HG03025 (cell line): ENCODE measurements around the gene SOX6.
A peak's percentile ranks its signal among the peaks of the same experiment; 100 is the strongest.

ENCODE experiments used
- ATAC-seq: cut with Tn5 transposase; IDR thresholded peaks from one replicate; pipeline ENCODE4 v1.9.1; 2021; ENCODE audit warnings: mild to moderate bottlenecking, moderate library complexity; ENCODE audit not compliant: unreplicated experiment, low FRiP score

SOX6 gene

DNA sequence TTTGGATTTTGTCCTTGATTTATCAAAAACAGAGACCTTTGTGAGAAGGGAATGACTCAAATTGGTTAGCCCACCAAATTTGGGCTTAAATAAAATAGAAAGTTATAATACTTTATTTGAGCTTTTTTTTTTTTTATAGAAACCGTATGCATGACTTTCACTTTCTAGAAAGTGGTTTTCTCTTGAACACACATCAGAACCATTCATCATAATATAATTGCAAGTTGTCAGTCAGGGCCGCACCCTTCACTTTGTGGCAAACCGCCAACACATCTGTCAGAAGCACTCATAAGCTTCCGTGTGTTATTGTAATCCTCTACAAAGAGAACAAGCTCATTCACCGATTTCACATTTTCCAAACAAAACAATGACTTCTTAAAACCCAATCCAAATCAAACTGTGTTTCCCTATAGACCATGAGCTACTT is 76.1 kb downstream of the SOX6 start:
- no peak for ATAC-seq

DNA sequence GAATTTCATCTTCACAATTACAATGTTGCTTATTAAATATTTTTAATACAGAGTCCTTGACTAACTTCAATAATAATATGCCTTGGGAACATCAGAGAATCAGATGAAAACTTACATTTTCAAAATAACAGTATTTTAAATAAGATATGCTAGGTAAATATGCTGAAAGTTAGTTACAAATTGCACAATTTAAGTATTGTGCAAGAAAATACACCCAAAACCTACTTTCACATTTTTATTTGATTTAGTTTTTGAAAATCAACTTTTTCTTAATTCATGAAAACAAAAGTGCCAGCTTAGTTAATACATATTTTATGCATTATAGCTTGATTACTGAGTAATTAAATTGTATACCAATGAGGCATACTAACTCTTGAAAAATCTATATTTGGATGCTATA is 76.8 kb downstream of the SOX6 start:
- ATAC-seq = no peak

DNA sequence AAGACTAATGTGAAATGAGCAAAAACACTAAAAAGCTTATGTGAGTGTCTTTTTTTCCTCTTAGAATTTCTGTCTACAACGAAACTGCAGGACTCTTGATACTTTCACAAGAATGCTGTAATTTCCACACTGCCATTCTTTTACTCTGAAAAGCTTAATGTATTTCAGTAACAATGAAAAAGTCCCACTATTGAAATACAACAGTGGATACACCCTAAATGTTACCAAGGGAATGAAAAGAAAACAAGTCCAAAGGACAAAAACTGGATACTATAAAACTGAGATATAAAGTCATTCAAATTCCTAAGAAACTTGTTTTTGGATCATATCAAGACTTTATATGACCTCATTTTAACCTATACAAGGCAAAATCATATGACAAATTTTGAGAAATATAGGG is 77.4 kb downstream of the SOX6 start:
- ATAC-seq = no peak

DNA sequence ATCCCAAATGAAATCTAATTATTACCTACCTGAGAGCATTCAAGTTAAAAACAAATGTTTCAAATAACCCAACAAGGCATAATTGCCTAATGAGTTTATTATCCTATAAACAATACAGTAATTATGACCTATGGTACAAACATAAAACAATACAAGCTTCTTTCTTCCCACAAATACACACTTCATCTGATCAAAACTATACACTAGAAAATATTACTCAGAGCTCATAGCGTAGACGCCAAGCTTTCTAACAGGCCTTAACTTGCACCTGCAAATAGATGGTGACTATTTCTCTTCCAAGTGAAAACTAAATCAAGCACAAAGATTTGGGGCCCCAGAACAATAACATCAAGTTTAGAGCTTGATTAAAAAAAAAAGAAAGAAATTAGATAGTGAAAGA is 78.1 kb downstream of the SOX6 start:
- no peak for ATAC-seq

DNA sequence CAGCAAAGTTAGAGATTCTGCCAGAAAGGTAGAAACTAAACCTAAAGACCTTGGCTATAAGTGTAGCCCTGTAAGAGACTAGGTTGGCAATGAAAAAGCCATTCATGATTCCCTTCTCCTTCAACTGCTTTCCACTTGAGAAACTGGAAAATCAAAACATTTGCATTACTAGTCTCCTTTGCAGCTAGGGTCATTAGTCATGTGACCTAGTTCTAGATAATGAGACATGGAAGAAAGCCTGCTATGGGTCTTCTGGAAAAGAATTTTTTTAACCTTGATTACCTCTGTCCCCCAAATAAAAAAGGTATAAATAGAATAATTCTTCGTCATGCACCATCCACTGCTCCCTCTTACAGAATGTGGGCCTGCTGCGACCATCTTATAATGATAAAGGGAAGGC is 80.1 kb downstream of the SOX6 start:
- no peak for ATAC-seq

DNA sequence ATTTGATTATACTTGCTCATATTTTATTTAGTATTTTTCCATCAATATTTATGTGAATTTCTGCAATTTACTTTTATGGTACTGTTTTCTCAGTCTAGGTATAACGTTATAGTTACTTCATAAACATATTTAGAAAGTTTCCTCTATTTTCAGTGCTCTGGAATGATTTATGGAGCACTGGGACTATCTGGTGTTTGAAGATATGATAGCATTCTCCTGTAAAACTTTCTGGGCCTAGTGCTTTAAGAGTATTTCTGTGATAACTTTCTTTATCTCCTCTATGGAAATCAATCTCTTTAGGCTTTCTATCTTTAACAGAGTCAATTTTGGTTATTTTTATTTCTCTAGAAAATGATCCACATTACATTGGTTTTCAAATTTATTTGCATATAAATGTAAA is 85.1 kb downstream of the SOX6 start:
- ATAC-seq = no peak

DNA sequence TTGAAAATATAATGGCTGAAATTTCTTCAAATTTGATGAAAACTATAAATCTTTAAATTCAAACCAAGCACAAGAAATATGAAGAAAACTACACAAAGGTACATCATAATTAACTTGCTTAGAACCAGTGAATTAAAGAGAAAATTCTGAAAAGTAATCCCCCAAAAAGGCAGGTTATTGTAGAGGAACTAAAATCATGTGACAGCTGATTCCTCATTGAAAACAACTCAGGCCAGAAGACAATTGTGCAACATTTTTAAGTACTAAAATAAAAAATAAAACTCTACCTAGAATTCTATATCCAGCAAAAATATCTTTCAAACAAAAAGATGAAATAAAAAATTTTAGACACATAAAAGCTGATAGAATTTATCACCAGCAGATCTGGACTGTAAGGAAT is 90.3 kb downstream of the SOX6 start:
- no peak for ATAC-seq

DNA sequence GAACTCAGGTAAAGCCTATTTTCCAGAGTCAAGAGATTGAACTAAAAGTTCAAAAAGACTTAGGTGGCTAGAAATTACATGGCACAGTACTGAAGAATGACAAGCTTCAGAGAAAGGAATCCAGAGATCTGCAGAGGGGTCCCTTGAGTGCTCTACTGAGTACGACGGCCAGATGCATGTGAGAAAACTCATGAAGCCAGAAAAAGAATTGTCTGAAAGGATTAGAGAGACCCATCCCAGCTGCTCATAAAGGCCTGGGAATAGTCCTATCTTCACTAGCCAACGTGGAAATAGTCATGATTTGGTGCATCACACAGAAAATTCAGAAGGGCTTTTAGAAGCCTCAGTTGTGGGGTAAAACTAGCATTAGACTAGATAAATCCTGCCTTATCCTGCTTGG is 91.3 kb downstream of the SOX6 start:
- no peak for ATAC-seq

DNA sequence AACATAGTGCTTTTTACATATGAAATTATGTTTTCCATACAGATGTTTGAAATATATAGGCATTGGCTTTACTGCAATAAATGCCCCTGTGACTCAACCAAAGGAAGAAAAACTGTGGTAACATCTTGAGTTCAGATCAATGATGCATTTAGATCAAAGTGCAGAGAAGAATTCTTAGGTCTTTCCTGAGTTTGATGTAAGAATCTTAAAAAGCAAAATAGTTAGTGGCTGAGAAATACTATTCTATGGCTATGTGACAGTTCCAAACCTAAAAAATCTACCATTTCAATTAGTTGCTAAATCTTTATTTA is 93.7 kb downstream of the SOX6 start:
- ATAC-seq = no peak

DNA sequence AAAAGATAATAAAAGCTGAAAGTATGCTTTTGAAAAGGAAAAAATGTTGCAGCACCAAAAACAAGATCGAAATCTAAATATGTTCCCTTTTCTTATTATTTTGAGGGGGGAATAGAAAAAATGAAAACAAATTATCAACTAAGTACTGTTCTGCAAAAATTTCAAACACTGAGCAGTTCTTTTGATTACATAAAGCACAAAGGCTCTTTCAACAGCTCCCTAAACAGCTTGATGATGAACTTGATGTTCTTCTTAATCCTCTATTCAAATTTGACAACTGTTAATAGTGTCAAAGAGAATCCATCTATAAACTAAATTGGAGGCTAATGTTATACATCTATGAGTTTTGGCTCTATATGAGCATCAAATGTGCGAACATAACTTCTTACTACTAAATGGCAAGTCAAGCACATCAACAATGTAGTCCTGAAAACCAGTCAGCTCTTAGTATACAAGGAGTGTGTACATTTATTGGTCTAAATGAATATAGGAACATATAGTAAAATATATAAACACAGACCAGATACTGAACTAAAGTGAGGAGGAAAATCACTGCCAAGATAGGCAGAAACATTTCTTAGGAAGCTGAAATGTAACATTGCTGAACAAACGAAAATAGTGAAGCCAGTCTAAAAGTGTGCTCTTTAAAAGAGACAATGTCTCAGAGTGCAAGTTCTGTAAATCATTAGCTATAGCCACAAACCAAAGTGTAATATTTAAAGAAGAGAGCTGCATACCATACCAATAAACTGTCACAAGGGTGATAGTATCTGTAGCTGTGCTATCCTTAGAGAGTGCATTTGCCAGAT is 94.3 kb downstream of the SOX6 start:
- peak; percentile 54 for ATAC-seq

DNA sequence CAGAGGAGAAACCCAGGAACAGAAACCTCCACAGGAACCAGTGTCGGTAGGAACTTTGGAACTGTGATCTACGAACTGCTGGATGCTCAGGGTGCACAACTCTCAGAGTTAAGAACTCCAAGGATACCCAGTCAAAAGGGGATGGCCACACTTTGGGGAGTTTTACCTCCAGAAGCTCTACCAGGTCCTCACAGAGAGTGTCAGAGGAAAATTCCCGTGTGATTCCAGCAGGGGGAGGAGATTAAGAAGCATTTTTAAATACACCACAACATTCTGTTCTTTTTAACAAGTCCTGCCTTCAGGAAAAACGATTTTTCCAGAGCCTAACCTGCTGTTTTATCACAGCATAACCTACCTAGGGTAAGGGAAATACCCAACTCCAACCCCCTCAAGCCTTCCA is 104.0 kb downstream of the SOX6 start:
- no peak for ATAC-seq

DNA sequence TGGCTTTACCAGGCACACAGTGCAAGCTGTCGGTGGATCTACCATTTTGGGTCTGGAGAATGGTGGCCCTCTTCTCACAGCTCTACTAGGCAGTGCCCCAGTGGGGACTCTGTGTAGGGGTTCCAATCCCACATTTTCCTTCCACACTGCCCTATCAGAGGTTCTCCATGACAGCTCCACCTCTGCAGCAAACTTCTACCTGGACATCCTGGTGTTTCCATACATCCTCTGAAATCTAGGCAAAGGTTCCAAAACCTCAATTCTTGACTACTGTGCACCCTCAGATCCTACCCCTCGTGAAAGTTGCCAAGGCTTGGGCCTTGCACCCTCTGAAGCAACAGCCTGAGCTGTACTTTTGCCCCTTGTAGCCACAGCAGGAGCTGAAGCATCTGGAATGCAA is 108.1 kb downstream of the SOX6 start:
- no peak for ATAC-seq

DNA sequence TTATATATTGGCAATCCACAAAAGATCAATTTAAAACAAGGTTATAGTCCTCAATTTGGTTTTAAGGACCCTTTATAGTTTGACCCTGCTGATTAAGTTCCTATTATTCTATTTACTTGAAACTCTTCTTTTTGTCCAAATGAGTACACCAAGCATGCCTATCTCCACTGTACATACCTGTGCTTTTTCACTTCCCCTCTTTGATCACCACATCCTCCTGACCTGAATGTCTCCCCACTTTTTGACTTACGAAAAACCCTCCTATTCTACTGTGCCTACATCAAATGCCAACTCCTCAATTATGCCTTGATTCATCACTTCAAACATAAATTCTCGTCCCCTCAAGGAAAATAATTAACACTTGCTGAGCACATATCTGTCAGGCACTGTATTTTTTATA is 113.5 kb downstream of the SOX6 start:
- no peak for ATAC-seq

DNA sequence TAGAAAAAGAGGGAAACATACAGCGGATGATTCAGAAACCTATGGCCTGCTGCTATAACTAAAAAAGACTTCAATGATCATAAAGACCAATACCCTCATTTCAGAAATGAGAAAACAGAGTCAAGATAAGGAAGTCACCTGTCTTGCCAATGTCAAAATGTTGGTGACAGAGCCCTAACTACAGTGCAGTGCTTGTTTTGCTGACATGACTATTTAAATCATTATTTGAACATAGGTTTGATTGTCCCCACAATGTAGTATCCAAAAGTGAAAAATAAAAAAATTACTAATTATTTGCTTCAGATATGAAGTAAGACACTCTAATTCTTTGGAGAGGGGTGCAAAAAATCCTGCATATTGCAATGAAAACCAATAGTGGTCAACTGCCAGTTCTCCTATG is 115.7 kb downstream of the SOX6 start:
- ATAC-seq = no peak

DNA sequence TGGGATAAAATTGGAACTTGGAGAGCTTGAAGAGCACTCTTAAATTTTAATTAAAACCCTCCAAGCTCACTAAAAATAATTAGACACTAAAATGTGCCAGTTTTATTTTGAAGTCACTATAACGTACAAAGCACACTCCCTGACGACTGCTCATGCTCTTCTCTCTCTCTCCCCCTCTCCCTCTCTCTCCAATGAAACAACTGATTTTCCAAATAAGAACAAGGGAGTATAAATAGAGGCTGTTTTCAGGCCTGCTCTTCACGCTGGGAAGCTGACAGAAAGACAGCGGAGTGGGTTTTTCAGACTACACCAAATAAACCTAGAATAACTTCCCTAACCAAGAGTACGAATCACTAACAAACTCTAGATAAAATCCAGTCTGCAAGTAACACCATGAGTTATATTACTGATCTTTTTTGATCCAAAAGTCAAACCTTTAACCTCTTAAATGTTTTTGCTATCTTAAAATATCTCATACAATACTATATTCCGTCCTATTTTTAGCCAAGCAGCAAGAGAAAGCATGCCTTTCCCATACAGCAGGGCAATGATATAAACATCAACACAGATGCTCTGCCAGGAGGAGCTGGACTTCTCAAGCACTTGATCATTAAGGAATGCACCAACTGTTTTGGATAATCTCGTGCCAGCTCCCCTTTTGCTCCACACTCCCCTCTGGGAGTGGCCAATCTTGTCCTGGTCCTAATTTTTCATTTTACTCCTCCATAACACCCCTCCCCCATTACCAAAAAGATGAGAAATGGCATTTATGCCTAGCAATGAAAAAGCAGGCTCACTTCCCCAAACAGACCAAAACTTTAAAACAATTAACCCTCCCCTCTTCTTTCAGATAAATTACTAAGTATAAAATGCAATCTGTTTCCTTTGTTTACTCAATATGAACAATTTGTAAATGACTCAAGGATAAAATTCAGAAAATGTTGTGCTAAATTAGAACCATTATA is 116.9 kb downstream of the SOX6 start:
- no peak for ATAC-seq

DNA sequence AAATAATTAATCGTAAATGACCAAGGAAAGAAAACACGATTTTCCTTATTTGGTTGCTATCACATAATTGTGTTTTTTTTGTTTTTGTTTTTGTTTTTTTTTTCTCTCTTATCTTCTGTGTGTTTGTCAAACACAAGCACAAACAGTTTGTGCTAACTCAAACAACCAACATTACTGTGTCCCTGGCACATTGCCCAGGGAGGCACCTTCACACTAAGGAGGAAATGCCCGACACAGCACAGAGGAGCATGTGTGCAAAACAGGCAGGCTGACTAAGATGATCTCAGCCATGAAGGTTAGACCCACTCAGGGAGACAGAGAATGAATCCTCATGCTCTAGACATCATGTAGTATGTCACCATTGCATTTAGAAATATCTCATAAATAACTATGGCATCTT is 130.1 kb downstream of the SOX6 start:
- no peak for ATAC-seq

DNA sequence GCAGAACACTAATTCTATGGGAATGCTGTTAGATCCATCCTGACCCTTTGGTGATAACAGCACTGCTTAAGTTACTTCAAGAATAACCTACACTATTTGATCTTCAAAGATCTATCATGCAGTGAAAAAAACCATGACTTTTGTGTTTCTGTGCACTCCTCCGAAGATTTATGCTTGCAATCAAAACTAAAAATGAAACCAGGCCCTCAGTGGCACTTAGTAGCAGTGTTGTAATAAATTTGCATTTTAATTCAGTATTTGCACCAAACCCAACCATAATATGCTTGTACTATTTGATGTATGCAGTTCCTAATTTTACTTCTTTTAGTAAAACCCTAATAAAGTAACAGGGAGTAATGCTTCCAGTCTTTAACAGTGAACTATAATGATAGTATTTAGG is 130.7 kb downstream of the SOX6 start:
- no peak for ATAC-seq

DNA sequence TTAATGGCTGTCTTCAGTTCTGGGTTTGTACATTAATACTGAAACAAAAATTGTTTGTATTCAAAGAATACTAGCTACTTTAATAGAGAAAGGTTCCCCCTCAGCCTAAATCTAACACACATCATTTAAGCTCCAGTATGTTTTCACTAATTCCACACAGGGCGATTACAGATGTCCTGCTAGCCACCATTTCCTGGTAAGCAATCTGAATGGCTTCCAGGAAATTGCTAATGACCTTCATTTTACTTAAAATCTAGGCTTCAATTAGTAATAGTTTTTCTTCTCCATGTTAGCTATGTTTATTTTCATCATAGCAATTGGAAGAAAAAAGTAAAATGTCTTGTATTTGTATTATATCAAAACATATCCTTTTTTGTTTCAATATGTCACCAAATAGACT is 132.8 kb downstream of the SOX6 start:
- no peak for ATAC-seq

DNA sequence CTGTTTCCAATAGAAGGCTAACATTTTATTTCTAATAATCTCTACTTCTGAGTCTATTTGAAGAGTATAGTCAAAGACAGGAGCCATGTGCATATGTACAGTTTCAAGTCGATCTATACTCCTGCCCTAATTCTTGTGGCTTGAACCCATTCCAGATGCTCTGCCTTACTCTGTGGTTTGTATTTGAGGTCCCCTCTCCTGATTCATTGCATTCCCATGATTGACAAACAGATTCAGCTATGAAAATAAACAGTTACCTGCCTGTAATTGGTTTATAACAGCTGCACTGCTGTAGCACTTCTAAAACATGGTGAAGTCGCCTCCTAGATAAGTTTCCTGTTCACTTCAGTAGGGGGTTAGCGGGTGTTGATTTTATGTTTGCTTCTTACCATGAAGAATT is 138.7 kb downstream of the SOX6 start:
- no peak for ATAC-seq

DNA sequence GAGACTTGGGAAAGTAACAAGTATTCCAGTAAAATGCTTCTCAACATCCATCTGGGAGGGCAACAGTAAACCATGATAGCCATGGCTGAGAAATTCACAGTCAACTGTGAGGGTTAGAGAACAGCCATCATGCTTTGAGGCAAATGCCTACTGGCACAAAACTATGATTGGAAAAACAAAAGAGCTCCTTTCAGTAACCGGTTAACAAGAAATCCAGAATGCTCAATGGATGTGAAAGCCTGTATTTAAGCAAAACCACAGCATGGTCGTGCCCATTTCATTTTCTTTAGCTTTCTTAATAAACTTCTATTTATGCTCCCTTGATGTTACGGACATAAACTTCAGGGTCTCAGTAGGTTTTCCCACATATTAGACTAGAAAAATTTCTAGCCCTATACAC is 139.5 kb downstream of the SOX6 start:
- no peak for ATAC-seq

DNA sequence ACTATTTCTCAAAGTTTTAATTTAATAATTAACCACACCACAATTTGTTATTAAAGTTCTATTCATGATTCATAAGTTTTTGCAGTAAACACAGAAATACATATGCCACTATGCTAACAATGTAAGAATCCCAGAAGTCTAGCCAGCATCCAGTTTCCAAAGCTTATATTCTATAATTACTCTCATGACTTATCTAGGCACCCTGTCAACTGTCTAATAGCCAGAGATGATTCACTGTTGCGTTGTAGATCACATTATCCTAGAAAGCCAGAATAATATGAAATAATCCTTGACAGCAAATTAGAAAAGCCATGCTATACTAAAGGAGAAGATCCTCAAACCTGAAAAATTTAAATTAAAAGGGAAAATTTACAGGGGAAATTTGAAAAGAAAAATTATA is 141.0 kb downstream of the SOX6 start:
- ATAC-seq = no peak

DNA sequence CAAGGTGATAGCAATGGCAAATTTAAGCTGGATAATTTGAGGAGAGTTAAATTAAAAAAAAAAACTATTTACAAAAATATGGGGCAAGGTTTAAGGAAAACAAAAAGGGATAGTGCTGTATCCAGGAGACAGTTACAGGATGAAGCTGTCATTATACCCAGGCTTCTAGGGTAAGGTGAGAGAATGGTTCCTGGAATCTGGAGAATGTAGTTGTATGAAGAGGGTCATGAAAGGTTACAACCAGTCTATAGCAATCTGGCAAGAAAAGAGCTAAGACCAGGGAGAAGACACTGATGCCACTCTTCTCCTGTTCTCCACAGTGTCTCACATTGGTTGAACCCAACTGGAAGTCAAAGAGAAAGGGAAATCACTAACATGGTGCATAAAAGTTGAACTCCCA is 144.9 kb downstream of the SOX6 start:
- no peak for ATAC-seq
